NCI-H146 treated with DMSO at 0.1 percent for 48 hours (cell line): Measurements from ENCODE around the gene EDN3.

Source experiments
- DNase-seq: peaks from one replicate; lab custom pipeline; 2025; ENCODE audit not compliant: unreplicated experiment; lab: John Stamatoyannopoulos, UW

The EDN3 gene

GRCh38 chr20:59307270-59307669 is 6.9 kb downstream of the EDN3 start:
- DNase-seq: no peak

GRCh38 chr20:59308493-59309201 is 8.2 kb downstream of the EDN3 start:
- DNase-seq: no peak

DNA sequence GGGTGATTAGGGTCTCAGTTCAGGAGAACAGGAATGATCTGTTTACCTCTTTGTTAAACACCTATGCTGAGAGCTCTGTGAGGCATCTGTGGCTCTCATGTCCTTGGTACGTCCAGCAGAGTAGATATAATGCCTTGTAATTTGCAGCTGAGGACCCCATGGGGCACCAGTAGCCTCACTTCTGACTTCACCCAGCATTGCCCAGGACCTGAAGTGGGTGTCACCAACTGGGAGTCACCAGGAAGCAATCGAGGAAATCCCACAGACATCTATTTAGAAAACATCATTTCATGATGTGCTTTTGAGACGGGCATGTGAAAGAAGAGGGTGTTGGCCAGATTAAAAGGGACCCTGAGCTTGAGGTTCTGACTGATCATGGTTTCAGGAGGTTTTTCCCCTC is 8.8 kb downstream of the EDN3 start:
- no peak for DNase-seq

GRCh38 chr20:59314997-59315396 is 14.6 kb downstream of the EDN3 start:
- no peak for DNase-seq

DNA sequence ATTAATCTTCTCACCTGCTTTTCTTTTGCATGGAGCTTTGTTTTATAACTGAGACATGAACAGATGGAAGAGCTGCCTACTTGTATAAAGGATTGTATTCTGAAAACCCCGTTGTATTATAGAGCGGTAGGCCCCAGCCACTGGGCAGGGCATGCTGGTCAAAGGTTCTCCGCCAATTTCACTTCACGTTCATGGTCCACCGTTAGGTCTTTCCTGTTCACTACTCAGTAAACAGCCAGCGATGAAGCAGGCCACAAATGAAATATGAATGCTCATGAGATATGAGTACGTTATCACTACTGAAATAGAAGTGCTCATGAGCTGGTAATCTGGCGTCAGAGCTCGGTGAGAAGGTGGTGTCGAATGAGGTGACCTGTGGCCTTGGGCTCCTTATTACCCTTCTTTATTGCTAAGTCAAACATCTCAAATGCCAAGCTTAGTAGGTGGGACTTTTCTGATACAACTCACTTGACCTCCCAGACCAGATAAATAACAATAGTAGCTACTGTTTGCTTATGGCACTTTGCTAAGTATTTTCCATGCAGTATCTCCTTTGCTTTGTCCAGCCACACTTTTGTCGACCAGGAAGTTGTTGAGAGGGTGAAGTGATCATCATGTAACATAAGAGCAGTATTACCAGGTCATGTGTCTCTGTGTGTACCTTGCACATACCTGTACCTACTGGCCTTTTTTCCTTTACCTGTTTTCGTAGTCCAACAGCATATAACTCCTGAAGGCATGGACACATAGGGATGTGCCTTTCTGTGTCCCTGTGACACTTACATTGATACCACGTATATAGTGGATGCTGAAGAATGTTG is 16.7 kb downstream of the EDN3 start:
- DNase-seq: no peak

GRCh38 chr20:59318201-59318790 is 17.9 kb downstream of the EDN3 start:
- no peak for DNase-seq

- no peak for DNase-seq
Measured at GRCh38 chr20:59318803-59319202, 18.4 kb downstream of the EDN3 start.

- no peak for DNase-seq
Measured at GRCh38 chr20:59320426-59320825, 20.0 kb downstream of the EDN3 start.

GRCh38 chr20:59320854-59321647 is 20.6 kb downstream of the EDN3 start:
- DNase-seq: no peak

DNA sequence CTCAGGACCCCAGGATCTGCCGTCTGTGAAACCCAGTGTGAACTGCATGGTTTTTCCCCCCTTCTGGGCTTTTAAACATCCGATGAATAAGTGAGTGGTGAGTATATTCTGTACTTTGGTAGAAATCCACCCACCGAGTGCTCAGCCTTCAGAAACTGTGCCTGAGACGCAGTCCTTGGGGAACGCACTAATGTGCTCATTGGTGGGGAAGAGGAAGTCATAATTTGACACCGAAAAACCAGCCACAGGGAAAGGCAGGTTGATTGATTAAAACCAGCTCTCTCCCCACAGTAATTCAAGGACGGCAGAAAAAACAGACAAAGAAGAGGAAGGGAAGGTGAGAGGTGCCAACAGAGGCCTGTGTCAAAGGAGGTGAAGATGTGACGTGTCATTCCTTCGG is 21.7 kb downstream of the EDN3 start:
- DNase-seq: no peak

- DNase-seq: no peak
Measured at GRCh38 chr20:59322585-59323454, 22.4 kb downstream of the EDN3 start.

DNA sequence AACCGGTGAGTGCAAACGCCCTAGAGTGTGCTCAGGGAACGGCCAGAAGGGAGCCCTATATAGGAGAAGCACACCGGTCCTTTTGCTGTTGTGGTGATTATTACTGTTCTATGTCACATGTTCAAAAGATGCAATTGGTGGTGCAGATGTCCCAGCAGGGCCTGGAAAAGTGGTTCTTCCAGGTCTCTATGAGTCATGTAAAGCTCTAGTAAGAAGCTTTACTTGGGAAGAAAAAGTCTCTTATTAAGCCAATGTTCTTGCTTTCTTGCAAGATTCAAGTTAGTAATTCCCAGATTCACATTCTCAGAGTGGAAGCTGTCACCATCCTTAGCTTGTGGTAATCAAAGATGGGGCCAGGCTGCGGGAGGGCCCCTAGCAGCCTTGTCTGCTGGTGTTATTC is 23.3 kb downstream of the EDN3 start:
- no peak for DNase-seq

DNA sequence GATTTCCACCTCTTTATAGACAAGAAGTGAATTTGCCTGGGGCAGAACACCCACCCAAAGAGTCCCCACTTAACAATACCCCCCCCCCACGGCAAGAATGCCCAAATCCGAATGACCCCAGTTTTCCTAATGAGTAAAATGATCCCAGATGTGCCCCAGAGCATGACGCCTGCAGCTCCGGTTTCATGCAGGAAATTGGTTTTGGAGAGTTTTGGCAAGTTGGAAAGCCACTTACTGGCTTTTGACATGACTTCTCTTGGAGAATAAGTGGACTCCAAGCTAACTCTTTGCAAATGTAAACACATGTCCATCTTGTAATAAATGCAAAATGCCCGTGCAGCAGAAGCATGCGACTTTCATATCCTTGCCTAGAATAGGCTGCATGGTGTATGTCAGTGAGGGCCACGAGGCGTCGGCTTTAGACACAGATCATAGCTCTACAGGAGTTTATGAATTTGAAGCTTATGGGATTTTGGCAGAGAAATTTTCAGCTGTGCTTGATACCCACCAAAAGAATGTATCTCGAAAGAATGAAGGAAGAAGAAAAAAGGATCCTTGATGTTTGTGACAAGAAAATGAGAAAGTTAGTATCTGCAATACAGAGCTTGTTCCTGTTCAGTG is 24.2 kb downstream of the EDN3 start:
- no peak for DNase-seq

GRCh38 chr20:59325142-59325523 is 24.7 kb downstream of the EDN3 start:
- DNase-seq: no peak

DNA sequence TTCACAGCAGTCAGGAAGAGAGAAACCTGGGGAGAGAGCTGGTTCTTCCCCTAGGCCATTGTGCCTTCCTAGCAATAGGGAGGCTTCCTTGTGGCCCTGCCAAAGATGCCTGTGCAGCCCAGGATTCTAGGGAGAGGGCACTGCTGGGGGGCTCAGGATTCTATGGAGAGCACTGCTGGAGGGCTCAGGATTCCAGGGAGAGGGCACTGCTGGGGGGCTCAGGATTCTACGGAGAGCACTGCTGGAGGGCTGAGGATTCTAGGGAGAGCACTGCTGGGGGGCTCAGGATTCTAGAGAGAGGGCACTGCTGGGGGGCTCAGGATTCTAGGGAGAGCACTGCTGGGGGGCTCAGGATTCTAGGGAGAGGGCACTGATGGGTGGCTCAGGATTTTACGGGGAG is 25.8 kb downstream of the EDN3 start:
- DNase-seq: no peak

DNA sequence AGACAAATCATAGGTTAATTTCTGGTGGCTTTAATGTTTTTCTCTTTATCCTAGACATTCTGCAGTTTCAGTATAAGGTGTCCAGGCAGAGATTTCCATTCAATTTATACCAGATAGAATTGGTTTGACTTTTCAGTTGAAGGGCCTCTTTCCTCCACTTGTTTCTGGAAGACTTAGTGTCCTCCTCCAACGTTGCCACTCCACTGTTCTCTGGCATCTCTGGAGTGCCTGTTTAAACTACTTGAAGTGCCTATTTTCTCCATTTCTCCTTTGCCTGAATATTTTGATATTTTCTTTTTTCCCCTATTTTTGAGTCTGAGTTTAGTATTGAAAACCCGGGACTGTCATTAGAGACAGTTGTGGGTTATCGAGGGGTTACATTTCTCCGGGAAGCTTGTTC is 27.7 kb downstream of the EDN3 start:
- no peak for DNase-seq

DNA sequence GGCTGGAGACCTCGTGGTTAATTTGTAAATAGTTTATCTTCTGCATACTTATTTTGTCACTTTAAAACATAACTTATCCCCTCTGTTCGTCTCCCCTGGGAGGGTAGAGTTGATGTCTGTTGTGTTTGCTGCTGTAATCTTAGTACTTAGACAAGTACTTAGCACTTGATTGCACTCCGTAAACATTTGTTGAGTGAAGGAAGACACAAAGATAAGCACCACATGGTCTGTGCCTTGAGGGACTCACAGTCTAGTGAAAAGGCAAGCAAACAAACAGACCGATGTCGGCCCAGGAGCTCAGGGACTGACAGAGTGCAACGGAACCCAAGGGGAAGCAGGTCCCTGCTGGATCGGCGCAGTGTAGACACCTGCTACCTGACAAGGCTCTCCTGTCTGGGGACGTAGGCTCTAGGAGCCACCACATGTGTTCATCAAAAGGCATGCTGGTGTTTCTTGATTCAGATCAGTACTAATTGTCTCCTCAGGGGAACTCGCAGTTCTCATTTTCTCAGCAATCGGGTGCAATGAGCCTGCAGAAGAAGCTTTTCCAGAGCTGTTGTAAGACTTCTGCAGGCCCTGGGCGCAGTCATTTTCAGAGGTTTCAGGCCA is 31.4 kb downstream of the EDN3 start:
- DNase-seq: no peak

DNA sequence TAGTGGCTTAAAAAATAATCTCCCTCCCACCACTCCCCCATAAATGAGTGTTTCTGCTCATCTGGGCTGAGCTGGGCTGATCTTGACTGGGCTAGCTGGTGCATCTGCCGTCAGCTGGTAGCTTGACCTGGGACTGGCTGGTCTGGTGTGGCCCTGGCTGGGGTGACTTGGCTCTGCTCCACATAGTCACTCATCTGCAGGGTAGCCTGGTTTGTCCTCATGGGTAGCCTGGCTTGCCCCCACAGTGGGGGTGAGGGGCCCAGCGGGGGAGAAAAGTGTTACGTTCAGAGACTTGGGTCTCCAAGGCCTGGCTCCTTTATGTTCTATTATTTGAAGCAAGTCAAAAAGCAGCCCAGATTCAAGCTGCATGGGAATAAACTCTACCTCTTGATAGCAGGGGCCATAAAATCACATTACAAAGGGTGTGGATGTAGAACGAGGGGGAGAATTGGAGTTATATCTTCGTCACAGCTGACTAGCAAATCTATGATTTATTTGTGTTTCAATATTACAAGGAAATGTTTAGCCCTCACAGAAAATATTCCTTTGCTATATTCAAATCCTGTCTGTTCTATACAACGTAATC is 32.9 kb downstream of the EDN3 start:
- DNase-seq: no peak

DNA sequence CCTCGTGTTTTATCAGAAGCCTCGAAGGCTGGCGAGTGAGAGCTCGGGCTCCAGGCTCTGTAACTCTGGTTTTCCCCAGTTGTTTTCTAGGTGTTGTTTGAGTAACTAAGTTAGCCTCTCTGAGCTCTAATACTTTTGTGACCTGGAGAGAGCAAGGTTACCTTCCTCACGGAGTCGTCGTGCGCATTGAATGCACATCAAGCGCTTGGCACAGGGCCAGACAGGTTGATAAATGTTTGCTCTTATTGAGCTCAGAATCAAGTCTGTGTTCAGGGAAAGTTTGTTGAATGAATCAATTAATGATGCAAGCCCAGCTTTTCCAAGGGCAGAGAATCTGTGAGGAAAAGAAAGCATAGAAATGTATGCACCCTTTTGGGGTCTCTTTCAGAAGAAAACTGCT is 33.5 kb downstream of the EDN3 start:
- no peak for DNase-seq
